GM21360 (cell line): ENCODE measurements around the gene ZNF738.

Experiments
- ATAC-seq: cut with Tn5 transposase; IDR thresholded peaks from one replicate; pipeline ENCODE4 v1.9.1; 2021; ENCODE audit warnings: mild to moderate bottlenecking, moderate library complexity; ENCODE audit not compliant: unreplicated experiment

ZNF738 gene

DNA sequence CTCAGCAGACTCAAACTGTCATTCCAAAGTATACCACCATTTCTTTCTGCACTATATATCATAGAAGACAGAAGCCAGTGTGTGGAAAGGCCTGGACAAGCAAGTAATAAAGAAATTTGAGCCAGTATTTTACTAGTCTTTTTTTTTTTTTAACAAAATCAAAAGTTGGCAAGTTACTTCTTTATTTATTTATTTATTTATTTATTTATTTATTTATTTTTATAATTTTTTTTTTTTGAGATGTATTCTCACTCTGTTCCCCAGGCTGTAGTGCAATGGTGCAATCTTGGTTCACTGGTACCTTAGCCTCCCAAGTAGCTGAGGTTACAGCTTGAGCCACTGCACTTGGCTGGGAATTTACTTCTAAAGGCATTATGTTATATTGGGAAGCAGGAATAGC is 63.4 kb downstream of the ZNF738 start:
- no peak for ATAC-seq

DNA sequence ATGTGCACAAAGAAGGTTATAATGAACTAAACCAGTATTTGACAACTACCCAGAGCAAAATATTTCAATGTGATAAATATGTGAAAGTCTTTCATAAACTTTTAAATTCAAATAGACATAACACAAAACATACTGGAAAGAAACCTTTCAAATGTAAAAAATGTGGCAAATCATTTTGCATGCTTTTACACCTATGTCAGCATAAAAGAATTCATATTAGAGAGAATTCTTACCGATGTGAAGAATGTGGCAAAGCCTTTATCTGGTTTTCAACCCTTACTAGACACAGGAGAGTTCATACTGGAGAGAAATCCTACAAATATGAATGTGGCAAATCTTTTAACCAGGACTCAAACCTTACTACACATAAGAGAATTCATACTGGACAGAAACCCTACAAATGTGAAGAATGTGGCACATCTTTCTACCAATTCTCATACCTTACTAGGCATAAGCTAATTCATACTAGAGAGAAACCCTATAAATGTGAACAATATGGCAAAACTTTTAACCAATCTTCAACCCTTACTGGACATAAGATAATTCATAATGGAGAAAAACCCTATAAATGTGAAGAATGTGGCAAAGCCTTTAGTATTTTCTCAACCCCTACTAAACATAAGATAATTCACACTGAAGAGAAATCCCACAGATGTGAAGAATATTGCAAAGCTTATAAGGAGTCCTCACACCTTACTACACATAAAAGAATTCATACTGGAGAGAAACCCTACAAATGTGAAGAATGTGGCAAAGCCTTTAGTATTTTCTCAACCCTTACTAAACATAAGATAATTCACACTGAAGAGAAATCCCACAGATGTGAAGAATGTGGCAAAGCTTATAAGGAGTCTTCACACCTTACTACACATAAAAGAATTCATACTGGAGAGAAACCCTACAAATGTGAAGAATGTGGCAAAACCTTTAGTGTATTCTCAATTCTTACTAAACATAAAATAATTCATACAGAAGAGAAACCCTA is 64.5 kb downstream of the ZNF738 start:
- ATAC-seq, result no peak
